HepG2 (cell line): ENCODE results near the gene CSNK1G1. TPM values are rescaled to one million over a fixed set of nuclear protein-coding genes. Genes with fewer than 3 reads are reported as not detected.

Source experiments
- ATAC-seq: fragments of 200-7000 bp; cut with Tn5 transposase; 3 replicates; pipeline ENCODE4 v1.9.1; 2020; ENCODE audit warnings: mild to moderate bottlenecking, moderate library complexity
- BruUV-seq: library from RNA; stranded (reverse); fragments of 400-500 nt; replicated peaks from 2 replicates; lab custom pipeline; 2021; lab: Mats Ljungman, UMichigan
- CTCF ChIA-PET: fragments of 300-600 bp; formaldehyde crosslinking; extraction: SDS; loops from one replicate; lab custom pipeline; 2021; ENCODE audit warnings: low total read pairs, inconsistent platforms, low intra/inter-chr PET ratio; lab: Yijun Ruan, JAX
- POLR2A ChIA-PET: fragments of 350-600 bp; sonication (Branson Sonifier 250); formaldehyde crosslinking; loops from one replicate; lab custom pipeline; 2020; ENCODE audit warnings: antibody characterized with exemption, inconsistent platforms; lab: Yijun Ruan, JAX
- DNase-seq: peaks from one replicate; pipeline ENCODE4 v3.0.0-alpha.2; 2015; ENCODE audit warnings: low spot score
- FAIRE-seq: peaks from 3 replicates; lab custom pipeline; 2011; peaks lifted over from hg19 to GRCh38; lab: Jason Lieb, UNC
- H2AFZ ChIP-seq: one replicate; pipeline ENCODE4 v1.6.1; 2011; ENCODE audit warnings: low read length, inconsistent platforms
- H3K27ac ChIP-seq: fragments of 300-600 bp; 3 replicates; pipeline ENCODE4 v1.8.0; 2011; ENCODE audit warnings: mixed run types, mild to moderate bottlenecking, mixed read lengths, low read length, inconsistent platforms; ENCODE audit not compliant: insufficient read depth; ENCODE audit errors: extremely low read length
- H3K27me3 ChIP-seq, 2 experiments: fragments of 200-600 bp in 1 of 2; 2 replicates in 1 of 2; 3 replicates in 1 of 2; pipeline versions ENCODE4 v1.6.0 to v1.8.0; 2011; ENCODE audit warnings: low read length in 2 of 2, mild to moderate bottlenecking in 2 of 2, moderate library complexity in 2 of 2, inconsistent platforms in 1 of 2; ENCODE audit not compliant: insufficient read depth in 2 of 2, control insufficient read depth in 1 of 2
- H3K36me3 ChIP-seq, 2 experiments: fragments of 200-600 bp in 1 of 2; replicated peaks in 1 of 2; 2 replicates in 1 of 2; 3 replicates in 1 of 2; pipeline versions ENCODE4 v1.5.1 to v1.8.0; 2011; ENCODE audit warnings: low read length in 2 of 2, inconsistent platforms in 1 of 2; ENCODE audit not compliant: insufficient read depth in 2 of 2, control insufficient read depth in 1 of 2
- H3K4me1 ChIP-seq: 2 replicates; pipeline ENCODE4 v1.5.1; 2012; ENCODE audit warnings: low read length, inconsistent platforms; ENCODE audit not compliant: insufficient read depth
- H3K4me2 ChIP-seq: 2 replicates; pipeline ENCODE4 v1.6.0; 2011; ENCODE audit warnings: low read depth, low read length, inconsistent platforms
- H3K4me3 ChIP-seq, 3 experiments: fragments of 200-600 bp in 1 of 3; sonication (generic), shearing (Covaris generic) in 1 of 3; replicated peaks in 1 of 3; 2 replicates each; pipeline ENCODE4 v1.5.1; 2011 to 2016; ENCODE audit warnings: low read length in 3 of 3, inconsistent platforms in 2 of 3, low read depth in 2 of 3, mild to moderate bottlenecking in 2 of 3, control low read depth in 1 of 3, mixed read lengths in 1 of 3; ENCODE audit not compliant: insufficient read depth in 1 of 3
- H3K79me2 ChIP-seq: one replicate; pipeline ENCODE4 v1.6.1; 2011; ENCODE audit warnings: low read length, inconsistent platforms; ENCODE audit not compliant: insufficient read depth
- H3K9ac ChIP-seq: 2 replicates; pipeline ENCODE4 v1.6.0; 2011; ENCODE audit warnings: mild to moderate bottlenecking, low read depth, low read length, inconsistent platforms; ENCODE audit not compliant: insufficient read depth
- H3K9me3 ChIP-seq: 2 replicates; pipeline ENCODE4 v1.5.1; 2012; ENCODE audit warnings: mild to moderate bottlenecking, low read length
- H4K20me1 ChIP-seq: 2 replicates; pipeline ENCODE4 v1.6.0; 2011; ENCODE audit warnings: inconsistent platforms, mild to moderate bottlenecking, low read length, moderate library complexity; ENCODE audit not compliant: insufficient read depth
- ATF7 ChIP-seq, 2 experiments: fragments of 450-650 bp in 1 of 2; sonication (generic) in 1 of 2; formaldehyde crosslinking in 1 of 2; IDR thresholded peaks; 2 replicates each; pipeline versions ENCODE4 v1.4.0 to v1.6.1; 2016 to 2020; ENCODE audit warnings: antibody characterized with exemption in 1 of 2, mild to moderate bottlenecking in 1 of 2, missing genetic modification reagents in 1 of 2
- KDM5A ChIP-seq: fragments of 200-600 bp; sonication (generic); IDR thresholded peaks from 2 replicates; pipeline ENCODE4 v1.7.0; 2018; ENCODE audit warnings: antibody characterized with exemption, mild to moderate bottlenecking, low read length, borderline replicate concordance
- PBX3 ChIP-seq: sonication (generic); formaldehyde crosslinking; IDR thresholded peaks from 2 replicates; pipeline ENCODE4 v1.8.1; 2023; ENCODE audit warnings: missing genetic modification reagents, inconsistent platforms, borderline replicate concordance
- RELA ChIP-seq: sonication (generic); formaldehyde crosslinking; IDR thresholded peaks from 2 replicates; pipeline ENCODE4 v1.4.0; 2020; ENCODE audit warnings: missing genetic modification reagents
- SRF ChIP-seq: IDR thresholded peaks from 2 replicates; pipeline ENCODE4 v1.6.1; 2011; ENCODE audit warnings: mild to moderate bottlenecking, low read depth, low read length, moderate library complexity
- ZNF576 ChIP-seq: sonication (generic); formaldehyde crosslinking; IDR thresholded peaks from 2 replicates; pipeline ENCODE4 v1.4.0; 2020; ENCODE audit warnings: mild to moderate bottlenecking, missing genetic modification reagents
- ZNF629 ChIP-seq: sonication (generic); formaldehyde crosslinking; conservative IDR thresholded peaks from 2 replicates; pipeline ENCODE4 v1.5.0; 2020; ENCODE audit warnings: missing genetic modification reagents
- WGBS: methylation state at CpG from one replicate; pipeline ENCODE4 v1.1.6; 2017; ENCODE audit warnings: low lambda C conversion rate; 5-methylcytosine and 5-hydroxymethylcytosine counted together
- in situ Hi-C: cut with HindIII; loops from 2 replicates; pipeline ENCODE4 v1.10.0; 2017; ENCODE audit warnings: low pct_unique_long_range_greater_than_20kb; ENCODE audit not compliant: extremely low pct_ligation_motif_present
- intact Hi-C: fragments of 100-400 bp; cut with micrococcal nuclease; formaldehyde crosslinking; loops from one replicate; pipeline ENCODE4 v1.10.0; 2022; ENCODE audit not compliant: unreplicated experiment
- polyA plus RNA-seq, 8 experiments: library from polyadenylated mRNA; depleted of rRNA in 3 of 8; stranded (reverse) in 7 of 8; unstranded in 1 of 8; fragments of >200 nt; fragmentation: Illumina TruSeq in 4 of 8; extraction: Trizol in 4 of 8; gene quantifications; 2 replicates each; pipeline versions ENCODE4 v1.2.1 to v1.2.3, GENCODE V29; 2011 to 2016; ENCODE audit warnings: low read depth in 4 of 8, missing spikeins in 1 of 8, mixed read lengths in 1 of 8; ENCODE audit not compliant: insufficient read depth in 1 of 8
- total RNA-seq, 5 experiments: library from RNA; depleted of rRNA; stranded (reverse); fragments of >200 nt; fragmentation: Illumina TruSeq; extraction: Trizol; gene quantifications; 2 replicates each; pipeline ENCODE4 v1.2.3, GENCODE V29; 2016; ENCODE audit warnings: low read depth in 1 of 5
- TF ChIP-seq, protein P1 (sequence below), 2 experiments: fragments of 450-650 bp in 1 of 2; sonication (generic) in 1 of 2; formaldehyde crosslinking; IDR thresholded peaks; 2 replicates each; pipeline versions ENCODE4 v1.5.0 to v1.8.0; 2020 to 2022; ENCODE audit warnings: mild to moderate bottlenecking in 1 of 2, missing genetic modification reagents in 1 of 2
- TF ChIP-seq, protein P2 (sequence below): sonication (generic); formaldehyde crosslinking; IDR thresholded peaks from 2 replicates; pipeline ENCODE4 v1.8.0; 2022; ENCODE audit warnings: missing genetic modification reagents, mild to moderate bottlenecking, inconsistent platforms, borderline replicate concordance

The CSNK1G1 gene
- total and polyA plus RNA-seq, 2 of the 13 experiments (the other 11 are each of a cell fraction or from before 2014, with no cell fraction given) = 8.5 to 12.6 TPM

- Histone ChIP-seq H3K9ac (no peak overlapping the region), H3K27me3 (no peaks in the 10 kb centered on the region; a peak in 1 of 5 replicates), H3K4me1 (peaks cover 10% of the 10 kb centered on the region), H4K20me1 (no peaks in the 10 kb centered on the region), H3K36me3 (peaks cover 0 to 16% of the 10 kb centered on the region in 2 experiments; a peak in 3 of 5 replicates), H3K4me2 (no peak overlapping the region), H3K27ac (no peak overlapping the region), H2AFZ (no peak overlapping the region), H3K79me2 (peaks cover 20% of the 10 kb centered on the region), H3K9me3 (no peaks in the 10 kb centered on the region), H3K4me3 (no peak overlapping the region)
- in situ Hi-C loops = no loop called here
- ATAC-seq (no peak), DNase-seq (no peak), FAIRE-seq (no peak)
- BruUV-seq = no TSS peak
- intact Hi-C loops = no loop called here
- ChIA-PET CTCF (no interaction called here), POLR2A (interaction anchor here (1.4 kb wide), 1 partner anchor 11 kb away, joined by 3 read pairs; the partner anchor contains the start of gene CSNK1G1)
- TF ChIP-seq ZNF629 (CRISPR knock-in tag) (no peak), ATF7 (IDR thresholded peaks at IDR 0.05) (peak; percentile 12; the same call in 1 of the 2 replicates), ATF7 (CRISPR knock-in tag; IDR thresholded peaks at IDR 0.05) (no peak)
- TF ChIP-seq, protein P1, sequence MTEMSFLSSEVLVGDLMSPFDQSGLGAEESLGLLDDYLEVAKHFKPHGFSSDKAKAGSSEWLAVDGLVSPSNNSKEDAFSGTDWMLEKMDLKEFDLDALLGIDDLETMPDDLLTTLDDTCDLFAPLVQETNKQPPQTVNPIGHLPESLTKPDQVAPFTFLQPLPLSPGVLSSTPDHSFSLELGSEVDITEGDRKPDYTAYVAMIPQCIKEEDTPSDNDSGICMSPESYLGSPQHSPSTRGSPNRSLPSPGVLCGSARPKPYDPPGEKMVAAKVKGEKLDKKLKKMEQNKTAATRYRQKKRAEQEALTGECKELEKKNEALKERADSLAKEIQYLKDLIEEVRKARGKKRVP (CRISPR knock-in tag; IDR thresholded peaks at IDR 0.05) = 0 out of 4 replicates have a peak, but pooled peaks of 1 of the 2 experiments have one; percentile 43
These were observed 11.2 kb downstream of the CSNK1G1 start for GRCh38 chr15:64344651-64345294.

- no peaks in the 10 kb centered on the region for H4K20me1 ChIP-seq
- FAIRE-seq (no peak), DNase-seq (no peak), ATAC-seq (no peak)
- peaks cover 10% of the 10 kb centered on the region for H3K4me1 ChIP-seq
- no peak overlapping the region for H3K27ac ChIP-seq
- in situ Hi-C loops = no loop called here
- BruUV-seq = no TSS peak
- H3K27me3 ChIP-seq = no peaks in the 10 kb centered on the region; a peak in 1 of 5 replicates
- ChIA-PET CTCF (no interaction called here), POLR2A (no interaction called here)
- 97% methylated on average over 2 of the region's 2 CpGs for WGBS
- no peak overlapping the region for H2AFZ ChIP-seq
- H3K79me2 ChIP-seq = peaks cover 15% of the 10 kb centered on the region
- no peaks in the 10 kb centered on the region for H3K9me3 ChIP-seq
- intact Hi-C loops = no loop called here
- no peak overlapping the region for H3K4me3 ChIP-seq
- no peak overlapping the region for H3K4me2 ChIP-seq
- H3K36me3 ChIP-seq = peaks cover 0 to 18% of the 10 kb centered on the region in 2 experiments; a peak in 3 of 5 replicates
- no peak overlapping the region for H3K9ac ChIP-seq
- TF ChIP-seq KDM5A (no peak), PBX3 (CRISPR knock-in tag) (no peak), RELA (CRISPR knock-in tag) (no peak), ZNF576 (CRISPR knock-in tag) (no peak), SRF (no peak)
- TF ChIP-seq, protein P2, sequence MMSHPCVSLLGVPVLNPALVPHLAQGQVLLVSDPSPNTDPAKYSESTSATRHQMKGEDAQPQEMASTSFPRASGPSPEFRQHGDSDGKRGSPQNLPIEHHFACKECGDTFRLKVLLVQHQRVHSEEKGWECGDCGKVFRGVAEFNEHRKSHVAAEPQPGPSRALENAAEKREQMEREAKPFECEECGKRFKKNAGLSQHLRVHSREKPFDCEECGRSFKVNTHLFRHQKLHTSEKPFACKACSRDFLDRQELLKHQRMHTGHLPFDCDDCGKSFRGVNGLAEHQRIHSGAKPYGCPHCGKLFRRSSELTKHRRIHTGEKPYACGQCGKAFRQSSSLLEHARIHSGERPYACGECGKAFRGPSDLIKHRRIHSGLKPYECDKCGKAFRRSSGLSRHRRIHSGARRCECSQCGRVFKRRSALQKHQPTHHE = no peak
These were observed 12.1 kb downstream of the CSNK1G1 start for GRCh38 chr15:64343841-64344240.
